OCI-LY1 (cell line): ENCODE results near the gene MAST4.

Experiments
- H2AFZ ChIP-seq: fragments of 200-600 bp; sonication (generic), shearing (Covaris generic); 2 replicates; pipeline ENCODE4 v1.6.0; 2014; ENCODE audit warnings: antibody characterized with exemption, mild to moderate bottlenecking, low read length
- H3F3A ChIP-seq: fragments of 200-600 bp; sonication (generic), shearing (Covaris generic); 2 replicates; pipeline ENCODE4 v1.6.0; 2014; ENCODE audit warnings: mild to moderate bottlenecking, antibody characterized with exemption, low read length, moderate library complexity; ENCODE audit not compliant: insufficient read depth
- H3K27ac ChIP-seq: fragments of 200-600 bp; sonication (generic); 2 replicates; pipeline ENCODE4 v1.5.1; 2014; ENCODE audit warnings: low read length, mixed run types, mild to moderate bottlenecking, low read depth; ENCODE audit not compliant: poor library complexity, severe bottlenecking
- H3K27me3 ChIP-seq: fragments of 200-600 bp; sonication (generic); 2 replicates; pipeline ENCODE4 v1.6.0; 2014; ENCODE audit warnings: antibody characterized with exemption, mild to moderate bottlenecking, low read length, moderate library complexity; ENCODE audit not compliant: insufficient read depth
- H3K36me3 ChIP-seq: fragments of 200-600 bp; sonication (generic); 2 replicates; pipeline ENCODE4 v1.6.1; 2014; ENCODE audit warnings: mild to moderate bottlenecking, antibody characterized with exemption, low read length, moderate library complexity, mixed read lengths; ENCODE audit not compliant: insufficient read depth
- H3K4me1 ChIP-seq: fragments of 200-600 bp; sonication (generic); 2 replicates; pipeline ENCODE4 v1.5.1; 2014; ENCODE audit warnings: mild to moderate bottlenecking, low read length, moderate library complexity; ENCODE audit not compliant: insufficient read depth, severe bottlenecking
- H3K4me2 ChIP-seq: fragments of 200-600 bp; sonication (generic), shearing (Covaris generic); 2 replicates; pipeline ENCODE4 v1.6.1; 2014; ENCODE audit warnings: low read length
- H3K4me3 ChIP-seq: fragments of 200-600 bp; sonication (generic); 2 replicates; pipeline ENCODE4 v1.5.1; 2014; ENCODE audit warnings: low read length, low read depth, mild to moderate bottlenecking, mixed read lengths; ENCODE audit not compliant: poor library complexity, severe bottlenecking
- H3K79me2 ChIP-seq: fragments of 200-600 bp; shearing (Covaris generic); 2 replicates; pipeline ENCODE4 v1.6.1; 2016; ENCODE audit warnings: mixed run types, low read length, mixed read lengths; ENCODE audit not compliant: insufficient read depth
- H3K9ac ChIP-seq: fragments of 200-600 bp; sonication (generic), shearing (Covaris generic); 2 replicates; pipeline ENCODE4 v1.6.1; 2014; ENCODE audit warnings: mild to moderate bottlenecking, low read length, mixed read lengths
- H3K9me2 ChIP-seq: fragments of 200-600 bp; sonication (generic), shearing (Covaris generic); 2 replicates; pipeline ENCODE4 v1.6.1; 2014; ENCODE audit warnings: low read depth, mild to moderate bottlenecking, low read length, mixed read lengths
- H3K9me3 ChIP-seq: fragments of 200-600 bp; shearing (Covaris generic); 2 replicates; pipeline ENCODE4 v1.6.1; 2014; ENCODE audit warnings: low read length, mixed read lengths
- H4K20me1 ChIP-seq: fragments of 200-600 bp; sonication (generic), shearing (Covaris generic); 2 replicates; pipeline ENCODE4 v1.6.0; 2016; ENCODE audit warnings: mild to moderate bottlenecking, low read length; ENCODE audit not compliant: insufficient read depth
- CTCF ChIP-seq: fragments of 200-600 bp; sonication (generic), shearing (Covaris generic); IDR thresholded peaks from 2 replicates; pipeline ENCODE4 v1.5.1; 2017; ENCODE audit warnings: mild to moderate bottlenecking, antibody characterized with exemption, low read length, moderate library complexity, mixed read lengths
- EZH2 ChIP-seq: fragments of 200-600 bp; sonication (generic), shearing (Covaris generic); IDR thresholded peaks from 2 replicates; pipeline ENCODE4 v1.8.0; 2017; ENCODE audit warnings: borderline replicate concordance, mixed run types, mild to moderate bottlenecking, antibody characterized with exemption, low read length, moderate library complexity, mixed read lengths

MAST4 gene

DNA sequence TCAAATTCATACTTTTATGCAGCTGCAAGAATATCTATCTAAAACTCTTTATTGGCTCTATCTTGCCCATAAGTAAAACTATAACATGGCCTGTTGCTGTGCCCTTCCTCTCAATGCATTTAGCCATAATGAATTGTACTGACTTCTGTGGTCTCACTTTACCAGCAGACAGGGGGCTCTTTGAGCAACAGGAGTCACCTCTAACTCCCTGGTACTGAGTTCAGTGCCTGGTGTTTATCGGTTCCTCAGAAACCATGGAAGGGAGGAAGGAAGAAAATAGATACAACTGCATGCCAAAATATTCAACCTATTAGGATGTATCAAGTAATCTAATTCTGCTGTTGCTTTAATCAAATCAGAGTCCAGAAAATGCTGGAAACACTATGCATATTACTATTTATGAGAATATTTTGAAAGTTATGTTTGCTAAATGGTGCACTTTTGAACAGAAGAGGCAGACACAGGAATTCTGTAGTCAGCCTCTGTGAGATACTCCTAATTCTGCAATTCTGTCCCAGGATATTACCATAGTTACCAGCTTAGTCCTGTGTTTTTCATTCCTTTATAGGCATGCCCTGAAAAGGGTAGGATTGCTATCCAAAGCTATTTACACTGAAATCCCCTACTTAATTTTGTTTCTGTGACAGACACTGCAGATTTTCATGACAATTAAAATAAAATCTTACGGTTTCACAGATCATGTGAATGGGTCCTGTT lies 510.6 kb downstream of the MAST4 start:
- no peaks in the 10 kb centered on the region for H3K27me3 ChIP-seq
- no peak overlapping the region for H3K4me2 ChIP-seq
- H3K9me3 ChIP-seq, result no peaks in the 10 kb centered on the region
- no peaks in the 10 kb centered on the region for H3K36me3 ChIP-seq
- TF ChIP-seq EZH2 (no peak), CTCF (no peak)
- no peak overlapping the region for H3K27ac ChIP-seq
- H3K9ac ChIP-seq, result no peak overlapping the region
- H3K4me1 ChIP-seq, result no peaks in the 10 kb centered on the region
- no peak overlapping the region for H3K4me3 ChIP-seq
- H3F3A ChIP-seq, result no peaks in the 10 kb centered on the region
- no peak overlapping the region for H2AFZ ChIP-seq
- no peaks in the 10 kb centered on the region for H3K79me2 ChIP-seq
- H3K9me2 ChIP-seq, result no peaks in the 10 kb centered on the region
- no peaks in the 10 kb centered on the region for H4K20me1 ChIP-seq

DNA sequence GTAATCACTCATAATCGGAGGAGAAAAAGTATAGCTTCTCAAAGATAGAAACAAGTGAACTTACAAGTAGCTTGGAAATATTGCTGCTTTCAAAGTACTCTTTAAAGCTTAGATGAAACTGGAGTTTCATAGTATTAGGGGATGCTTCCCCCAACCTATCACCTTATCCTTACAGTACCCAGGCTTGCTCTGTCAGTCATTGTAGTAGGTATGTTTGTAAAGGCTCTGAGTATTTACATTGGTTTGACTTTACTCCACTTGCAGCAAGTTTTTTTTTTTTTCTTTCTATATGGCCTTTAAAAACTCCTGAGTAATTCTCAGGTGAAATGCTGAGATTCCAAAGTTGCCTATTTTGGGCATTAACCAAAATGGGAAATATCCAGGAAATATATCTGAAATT lies 515.6 kb downstream of the MAST4 start:
- H3K9me3 ChIP-seq, result no peaks in the 10 kb centered on the region
- H3K9me2 ChIP-seq, result no peaks in the 10 kb centered on the region
- no peaks in the 10 kb centered on the region for H3K79me2 ChIP-seq
- no peak overlapping the region for H3K27ac ChIP-seq
- no peaks in the 10 kb centered on the region for H3K36me3 ChIP-seq
- H2AFZ ChIP-seq, result no peak overlapping the region
- no peak for TF ChIP-seq CTCF
- no peak for TF ChIP-seq EZH2
- H3K4me3 ChIP-seq, result no peak overlapping the region
- no peaks in the 10 kb centered on the region for H4K20me1 ChIP-seq
- H3K9ac ChIP-seq, result no peak overlapping the region
- H3K4me2 ChIP-seq, result no peak overlapping the region
- no peaks in the 10 kb centered on the region for H3K4me1 ChIP-seq
- no peaks in the 10 kb centered on the region for H3K27me3 ChIP-seq
- H3F3A ChIP-seq, result no peaks in the 10 kb centered on the region

- H4K20me1 ChIP-seq, result no peaks in the 10 kb centered on the region
- no peaks in the 10 kb centered on the region for H3K9me2 ChIP-seq
- no peaks in the 10 kb centered on the region for H3K9me3 ChIP-seq
- no peaks in the 10 kb centered on the region for H3K36me3 ChIP-seq
- H3K27ac ChIP-seq, result no peak overlapping the region
- no peaks in the 10 kb centered on the region for H3F3A ChIP-seq
- TF ChIP-seq EZH2 (no peak), CTCF (no peak)
- no peak overlapping the region for H3K4me2 ChIP-seq
- no peaks in the 10 kb centered on the region for H3K4me1 ChIP-seq
- no peaks in the 10 kb centered on the region for H3K27me3 ChIP-seq
- H3K9ac ChIP-seq, result no peak overlapping the region
- H3K4me3 ChIP-seq, result no peak overlapping the region
- no peak overlapping the region for H2AFZ ChIP-seq
- no peaks in the 10 kb centered on the region for H3K79me2 ChIP-seq
Measured at GRCh38 chr5:67115246-67115645, 519.1 kb downstream of the MAST4 start.
